Fibroblast of lung (primary cell): ENCODE results near the gene INSYN1. TPM values are rescaled to one million over a fixed set of nuclear protein-coding genes. Genes with fewer than 3 reads are reported as not detected.
"Not testable (repeated sequence)": the region's sequence is repeated elsewhere in the genome, so short reads cannot be mapped to it uniquely, and the experiment has no call there.

Source experiments
- DNase-seq, 2 donors: peaks; one replicate each; pipeline versions ENCODE4 v3.0.0 to v3.0.0-alpha.2; 2010; ENCODE audit warnings: low read depth in 2 of 2
- H2AFZ ChIP-seq: 2 replicates; pipeline ENCODE4 v1.5.1; 2012; ENCODE audit warnings: low read length, control low read depth, inconsistent platforms
- H3K27ac ChIP-seq: 2 replicates; pipeline ENCODE4 v1.5.1; 2011; ENCODE audit warnings: low read length, control low read depth; ENCODE audit not compliant: insufficient read depth
- H3K27me3 ChIP-seq: 2 replicates; pipeline ENCODE4 v1.5.1; 2011; ENCODE audit warnings: mild to moderate bottlenecking, low read length; ENCODE audit not compliant: control insufficient read depth, insufficient read depth
- H3K36me3 ChIP-seq: 2 replicates; pipeline ENCODE4 v1.5.1; 2011; ENCODE audit warnings: low read length; ENCODE audit not compliant: control insufficient read depth, insufficient read depth
- H3K4me1 ChIP-seq: 2 replicates; pipeline ENCODE4 v1.5.1; 2011; ENCODE audit warnings: low read length; ENCODE audit not compliant: control insufficient read depth, insufficient read depth; ENCODE audit errors: extremely low read depth
- H3K4me2 ChIP-seq: 2 replicates; pipeline ENCODE4 v1.5.1; 2011; ENCODE audit warnings: low read length, control low read depth; ENCODE audit not compliant: insufficient read depth; ENCODE audit errors: extremely low read depth
- H3K4me3 ChIP-seq, 4 experiments: fragments of 200-600 bp in 1 of 4; sonication (generic) in 1 of 4; replicated peaks in 1 of 4; 2 replicates each; pipeline ENCODE4 v1.5.1; 2011 to 2016; ENCODE audit warnings: low read length in 4 of 4, low read depth in 3 of 4, mild to moderate bottlenecking in 3 of 4, control low read depth in 2 of 4, inconsistent platforms in 1 of 4, mixed read lengths in 1 of 4; ENCODE audit not compliant: insufficient read depth in 1 of 4; ENCODE audit errors: control extremely low read depth in 1 of 4
- H3K79me2 ChIP-seq: 2 replicates; pipeline ENCODE4 v1.5.1; 2012; ENCODE audit warnings: mild to moderate bottlenecking, low read length, inconsistent platforms; ENCODE audit not compliant: control insufficient read depth, insufficient read depth
- H3K9ac ChIP-seq: 2 replicates; pipeline ENCODE4 v1.5.1; 2011; ENCODE audit warnings: mild to moderate bottlenecking, low read length, control low read depth; ENCODE audit not compliant: insufficient read depth
- H3K9me3 ChIP-seq: 2 replicates; pipeline ENCODE4 v1.5.1; 2012; ENCODE audit warnings: low read depth, low read length; ENCODE audit not compliant: control insufficient read depth, insufficient read depth
- H4K20me1 ChIP-seq: 2 replicates; pipeline ENCODE4 v1.5.1; 2011; ENCODE audit warnings: low read length; ENCODE audit not compliant: control insufficient read depth, insufficient read depth; ENCODE audit errors: extremely low read depth
- EZH2 ChIP-seq: IDR thresholded peaks from 2 replicates; pipeline ENCODE4 v1.5.1; 2012; ENCODE audit warnings: low read length, control low read depth, mild to moderate bottlenecking; ENCODE audit errors: missing control alignments
- polyA plus RNA-seq, 2 donors: library from polyadenylated mRNA; depleted of rRNA in 1 of 2; stranded (reverse) in 1 of 2; unstranded in 1 of 2; fragments of >200 nt; gene quantifications; 2 replicates each; pipeline ENCODE4 v1.2.1, GENCODE V29; 2011 to 2012; ENCODE audit warnings: missing spikeins in 1 of 2
- total RNA-seq: library from RNA; depleted of rRNA; stranded (reverse); fragments of >200 nt; gene quantifications from 2 replicates; pipeline ENCODE4 v1.2.1, GENCODE V29; 2014
- TF ChIP-seq, protein P1 (sequence below), 2 donors: IDR thresholded peaks in 1 of 2; conservative IDR thresholded peaks in 1 of 2; 1 replicate in 1 of 2; 2 replicates in 1 of 2; pipeline ENCODE4 v1.5.1; 2011 to 2012; ENCODE audit warnings: low read length in 2 of 2, control low read depth in 1 of 2, inconsistent platforms in 1 of 2, low read depth in 1 of 2, mild to moderate bottlenecking in 1 of 2

The INSYN1 gene
- total and polyA plus RNA-seq, 2 donors (not counting 1 experiment from before 2014, with no cell fraction given), result 0.51 to 1.2 TPM

DNA sequence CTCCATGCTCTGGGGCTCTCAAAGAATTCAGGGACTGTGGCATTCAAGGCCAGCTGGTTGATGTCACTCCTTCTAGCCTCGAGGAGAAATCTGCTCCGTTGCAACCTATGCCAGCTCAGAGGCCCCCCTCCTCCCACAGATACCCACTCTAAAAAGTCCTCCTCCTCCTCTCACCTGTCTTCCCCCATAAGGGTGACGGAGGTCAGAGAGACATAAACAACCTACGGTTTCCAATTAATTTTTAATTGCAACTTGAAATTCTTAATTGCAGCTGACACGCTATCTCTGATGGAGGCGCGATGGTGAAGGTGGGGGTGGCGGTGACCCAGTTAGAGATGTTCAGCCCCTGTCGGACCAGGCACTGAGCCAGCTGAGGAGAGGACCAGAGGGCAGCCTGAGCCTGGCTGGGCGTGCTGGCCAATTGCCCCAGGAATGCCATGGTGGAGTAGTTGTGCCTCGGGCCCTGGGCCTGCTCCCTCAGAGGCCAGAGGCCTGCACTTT, 43.2 kb upstream of the INSYN1 start:
- H3K4me1 ChIP-seq, result peaks cover 13% of the 10 kb centered on the region
- H3K36me3 ChIP-seq, result no peaks in the 10 kb centered on the region
- H4K20me1 ChIP-seq, result no peaks in the 10 kb centered on the region
- DNase-seq, result no peak
- H3K79me2 ChIP-seq, result no peaks in the 10 kb centered on the region
- no peaks in the 10 kb centered on the region for H3K27me3 ChIP-seq
- H2AFZ ChIP-seq, result no peak overlapping the region
- no peak overlapping the region for H3K27ac ChIP-seq
- no peak for TF ChIP-seq EZH2
- TF ChIP-seq, protein P1, sequence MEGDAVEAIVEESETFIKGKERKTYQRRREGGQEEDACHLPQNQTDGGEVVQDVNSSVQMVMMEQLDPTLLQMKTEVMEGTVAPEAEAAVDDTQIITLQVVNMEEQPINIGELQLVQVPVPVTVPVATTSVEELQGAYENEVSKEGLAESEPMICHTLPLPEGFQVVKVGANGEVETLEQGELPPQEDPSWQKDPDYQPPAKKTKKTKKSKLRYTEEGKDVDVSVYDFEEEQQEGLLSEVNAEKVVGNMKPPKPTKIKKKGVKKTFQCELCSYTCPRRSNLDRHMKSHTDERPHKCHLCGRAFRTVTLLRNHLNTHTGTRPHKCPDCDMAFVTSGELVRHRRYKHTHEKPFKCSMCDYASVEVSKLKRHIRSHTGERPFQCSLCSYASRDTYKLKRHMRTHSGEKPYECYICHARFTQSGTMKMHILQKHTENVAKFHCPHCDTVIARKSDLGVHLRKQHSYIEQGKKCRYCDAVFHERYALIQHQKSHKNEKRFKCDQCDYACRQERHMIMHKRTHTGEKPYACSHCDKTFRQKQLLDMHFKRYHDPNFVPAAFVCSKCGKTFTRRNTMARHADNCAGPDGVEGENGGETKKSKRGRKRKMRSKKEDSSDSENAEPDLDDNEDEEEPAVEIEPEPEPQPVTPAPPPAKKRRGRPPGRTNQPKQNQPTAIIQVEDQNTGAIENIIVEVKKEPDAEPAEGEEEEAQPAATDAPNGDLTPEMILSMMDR (conservative IDR thresholded peaks at IDR 0.05 in 1 of 2, IDR thresholded peaks at IDR 0.05 in 1 of 2; ENCODE audit: low read depth in 1 of 2, low read length in 2 of 2), result no peak
- no peak overlapping the region for H3K4me3 ChIP-seq
- no peak overlapping the region for H3K9ac ChIP-seq
- no peak overlapping the region for H3K4me2 ChIP-seq
- no peaks in the 10 kb centered on the region for H3K9me3 ChIP-seq

DNA sequence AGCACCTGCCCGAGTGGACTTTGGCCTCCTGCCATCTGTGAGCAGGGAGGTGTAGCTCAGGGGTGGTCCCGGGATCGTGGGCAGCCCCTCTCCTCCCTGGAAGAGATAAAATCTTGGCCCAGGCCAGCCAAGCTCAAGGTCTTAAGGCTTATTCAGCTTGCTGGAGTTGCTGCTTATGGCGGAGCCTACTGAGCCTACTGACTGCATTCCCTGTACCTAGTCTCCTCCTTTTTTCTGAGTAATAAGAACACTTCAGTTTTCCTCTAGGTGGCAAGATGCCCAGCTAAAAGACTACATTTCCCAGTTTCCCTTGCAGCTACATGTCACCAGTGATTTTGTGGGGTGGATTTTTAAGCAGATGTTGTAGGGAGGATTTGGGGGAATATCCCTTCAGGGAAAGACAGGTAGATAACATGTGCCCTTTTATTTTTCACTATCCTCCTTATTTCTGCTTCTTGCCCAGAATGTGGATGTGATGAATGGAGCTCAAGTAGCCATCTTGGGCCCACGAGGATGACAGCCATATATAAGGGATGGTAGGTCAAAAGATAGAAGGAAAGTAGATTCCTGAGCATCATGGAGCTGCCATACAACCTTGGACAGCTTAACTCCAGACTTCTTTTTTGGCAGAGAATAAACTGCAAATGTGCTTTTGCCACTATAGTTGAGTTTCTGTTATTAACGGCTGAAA, 41.4 kb upstream of the INSYN1 start:
- H3K4me3 ChIP-seq, result no peak overlapping the region
- no peak overlapping the region for H3K9ac ChIP-seq
- H3K27me3 ChIP-seq, result peaks cover 3% of the 10 kb centered on the region
- TF ChIP-seq EZH2, result no peak
- TF ChIP-seq, protein P1 (conservative IDR thresholded peaks at IDR 0.05 in 1 of 2, IDR thresholded peaks at IDR 0.05 in 1 of 2; ENCODE audit: low read depth in 1 of 2, low read length in 2 of 2), result no peak
- H3K4me1 ChIP-seq, result no peaks in the 10 kb centered on the region
- H3K4me2 ChIP-seq, result no peak overlapping the region
- H2AFZ ChIP-seq, result no peak overlapping the region
- no peaks in the 10 kb centered on the region for H3K79me2 ChIP-seq
- H3K9me3 ChIP-seq, result no peaks in the 10 kb centered on the region
- H3K27ac ChIP-seq, result no peak overlapping the region
- DNase-seq, result peak; percentile 14 to 50
- H3K36me3 ChIP-seq, result no peaks in the 10 kb centered on the region
- no peaks in the 10 kb centered on the region for H4K20me1 ChIP-seq

DNA sequence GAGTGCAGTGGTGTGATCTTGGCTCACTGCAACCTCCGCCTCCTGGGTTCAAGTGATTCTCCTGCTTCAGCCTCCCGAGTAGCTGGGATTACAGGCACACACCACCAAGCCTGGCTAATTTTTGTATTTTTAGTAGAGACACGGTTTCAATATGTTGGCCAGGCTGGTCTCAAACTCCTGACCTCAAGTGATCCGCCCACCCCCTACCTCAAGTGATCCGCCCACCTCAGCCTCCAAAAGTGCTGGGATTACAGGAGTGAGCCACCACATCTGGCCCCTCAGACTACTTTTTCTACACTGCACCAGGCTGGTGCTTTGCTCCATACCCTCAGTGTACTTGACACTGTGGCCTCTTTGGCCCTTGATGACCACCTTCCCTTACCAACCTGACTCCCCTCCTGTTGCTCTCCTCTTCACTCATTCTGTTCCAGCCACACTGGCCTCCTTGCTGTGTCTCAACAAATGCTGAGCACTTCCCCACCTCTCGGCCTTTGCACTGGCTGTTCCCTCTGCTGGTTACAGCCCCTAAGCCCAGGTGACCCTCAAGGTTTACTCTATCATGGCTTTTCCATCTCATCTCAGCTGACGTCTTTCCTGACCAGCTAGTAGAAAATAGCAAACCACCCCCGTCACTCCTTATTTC, 39.9 kb upstream of the INSYN1 start:
- not testable (repeated sequence) for H3K4me1 ChIP-seq

More for the DNA sequence above, 39.9 kb upstream of the INSYN1 start:
- not testable (repeated sequence) for H3K9ac ChIP-seq, H3K9me3 ChIP-seq, H3K4me2 ChIP-seq, H3K4me3 ChIP-seq, H2AFZ ChIP-seq, DNase-seq, H3K36me3 ChIP-seq, H3K79me2 ChIP-seq, H3K27ac ChIP-seq, H4K20me1 ChIP-seq
- H3K27me3 ChIP-seq, result peaks cover 11% of the 10 kb centered on the region
